Measurements from ENCODE around the gene ATXN7L3B.

- TF ChIP-seq REST (IDR thresholded peaks at IDR 0.05; ENCODE audit: insufficient replicate concordance, low read depth) (no peak), CTCF (IDR thresholded peaks at IDR 0.05; ENCODE audit: insufficient read depth, low read length) (no peak)
Observed at GRCh38 chr12:74547249-74547648, 9.6 kb downstream of the ATXN7L3B start.

Data from HL-60 (cell line).